SK-N-SH treated with all-trans-retinoic acid at 6 μM for 48 hours (cell line): ENCODE data around the gene DGCR2.

ENCODE experiments used
- ATAC-seq: fragments of 200-7000 bp; cut with Tn5 transposase; 3 replicates; pipeline ENCODE4 v1.9.1; 2020; ENCODE audit warnings: mild to moderate bottlenecking, moderate library complexity
- ARNTL ChIP-seq: fragments of 450-650 bp; formaldehyde crosslinking; IDR thresholded peaks from 2 replicates; pipeline ENCODE4 v1.5.0; 2020; ENCODE audit warnings: low read depth, mild to moderate bottlenecking, moderate library complexity, borderline replicate concordance
- BACH2 ChIP-seq: fragments of 250-450 bp; sonication (Bioruptor Pico); IDR thresholded peaks from 2 replicates; pipeline ENCODE4 v1.9.0; 2021; ENCODE audit warnings: mild to moderate bottlenecking, borderline replicate concordance
- CREB5 ChIP-seq: fragments of 250-450 bp; sonication (Bioruptor Pico); IDR thresholded peaks from 2 replicates; pipeline ENCODE4 v1.5.1; 2020; ENCODE audit warnings: low read depth, mild to moderate bottlenecking, moderate library complexity
- CSDC2 ChIP-seq: fragments of 250-450 bp; sonication (Bioruptor Pico); IDR thresholded peaks from 2 replicates; pipeline ENCODE4 v1.5.0; 2020; ENCODE audit warnings: mild to moderate bottlenecking, moderate library complexity
- CSRNP3 ChIP-seq: fragments of 250-450 bp; sonication (Bioruptor Pico); IDR thresholded peaks from 2 replicates; pipeline ENCODE4 v1.5.1; 2021; ENCODE audit warnings: mild to moderate bottlenecking, moderate library complexity
- ESRRG ChIP-seq: fragments of 250-450 bp; sonication (Bioruptor Pico); IDR thresholded peaks from 2 replicates; pipeline ENCODE4 v1.6.1; 2021; ENCODE audit warnings: mild to moderate bottlenecking
- ISL1 ChIP-seq: fragments of 250-450 bp; sonication (Bioruptor Pico); IDR thresholded peaks from 2 replicates; pipeline ENCODE4 v2.1.2; 2022; ENCODE audit warnings: mild to moderate bottlenecking, moderate library complexity
- OSR1 ChIP-seq: fragments of 250-450 bp; sonication (Bioruptor Pico); IDR thresholded peaks from 2 replicates; pipeline ENCODE4 v1.8.0; 2022; ENCODE audit warnings: moderate library complexity, mild to moderate bottlenecking, inconsistent platforms
- PATZ1 ChIP-seq: fragments of 250-450 bp; sonication (Bioruptor Pico); IDR thresholded peaks from 2 replicates; pipeline ENCODE4 v1.8.0; 2020; ENCODE audit warnings: mild to moderate bottlenecking, moderate library complexity, borderline replicate concordance
- POU6F1 ChIP-seq: fragments of 250-450 bp; sonication (Bioruptor Pico); IDR thresholded peaks from 2 replicates; pipeline ENCODE4 v1.8.0; 2021; ENCODE audit warnings: low read depth, mild to moderate bottlenecking, moderate library complexity, borderline replicate concordance
- PPARA ChIP-seq: fragments of 250-450 bp; sonication (Bioruptor Pico); IDR thresholded peaks from 2 replicates; pipeline ENCODE4 v1.5.0; 2020; ENCODE audit warnings: mild to moderate bottlenecking, borderline replicate concordance
- RARB ChIP-seq: fragments of 250-450 bp; sonication (Bioruptor Pico); IDR thresholded peaks from 2 replicates; pipeline ENCODE4 v1.8.0; 2021; ENCODE audit warnings: mild to moderate bottlenecking, moderate library complexity
- SNAI2 ChIP-seq: fragments of 250-450 bp; sonication (Bioruptor Pico); IDR thresholded peaks from 2 replicates; pipeline ENCODE4 v1.5.0; 2020; ENCODE audit warnings: mild to moderate bottlenecking, moderate library complexity
- TCF4 ChIP-seq: fragments of 250-450 bp; sonication (Bioruptor Pico); IDR thresholded peaks from 2 replicates; pipeline ENCODE4 v1.8.0; 2021; ENCODE audit warnings: mild to moderate bottlenecking, moderate library complexity, borderline replicate concordance
- TOX ChIP-seq: fragments of 250-450 bp; sonication (Bioruptor Pico); IDR thresholded peaks from 2 replicates; pipeline ENCODE4 v1.8.0; 2021; ENCODE audit warnings: mild to moderate bottlenecking, moderate library complexity, borderline replicate concordance
- TSHZ2 ChIP-seq: fragments of 250-450 bp; sonication (Bioruptor Pico); IDR thresholded peaks from 2 replicates; pipeline ENCODE4 v1.5.0; 2020; ENCODE audit warnings: mild to moderate bottlenecking, moderate library complexity
- ZC3H10 ChIP-seq: fragments of 250-450 bp; sonication (Bioruptor Pico); IDR thresholded peaks from 2 replicates; pipeline ENCODE4 v1.5.1; 2021; ENCODE audit warnings: mild to moderate bottlenecking, moderate library complexity
- ZFP3 ChIP-seq: fragments of 250-450 bp; sonication (Bioruptor Pico); IDR thresholded peaks from 2 replicates; pipeline ENCODE4 v1.5.0; 2020; ENCODE audit warnings: mild to moderate bottlenecking, moderate library complexity
- ZFP30 ChIP-seq: fragments of 450-650 bp; formaldehyde crosslinking; IDR thresholded peaks from 2 replicates; pipeline ENCODE4 v1.5.0; 2022; ENCODE audit warnings: mild to moderate bottlenecking, moderate library complexity
- ZNF565 ChIP-seq: fragments of 450-650 bp; formaldehyde crosslinking; conservative IDR thresholded peaks from 2 replicates; pipeline ENCODE4 v1.5.0; 2020; ENCODE audit warnings: low read depth, mild to moderate bottlenecking, moderate library complexity
- ZNF8 ChIP-seq: fragments of 450-650 bp; formaldehyde crosslinking; IDR thresholded peaks from 2 replicates; pipeline ENCODE4 v1.5.0; 2020; ENCODE audit warnings: mild to moderate bottlenecking, moderate library complexity

The DGCR2 gene

GRCh38 chr22:19004471-19004870 is 117.7 kb downstream of the DGCR2 start:
- TF ChIP-seq POU6F1 (CRISPR knock-in tag) (no peak), ISL1 (no peak), ZNF8 (CRISPR knock-in tag) (no peak), ARNTL (no peak), RARB (CRISPR knock-in tag) (no peak), TCF4 (CRISPR knock-in tag) (no peak), ZC3H10 (CRISPR knock-in tag) (no peak), SNAI2 (CRISPR knock-in tag) (no peak), CREB5 (CRISPR knock-in tag) (no peak), TSHZ2 (CRISPR knock-in tag) (no peak), BACH2 (CRISPR knock-in tag) (no peak)
- no peak for ATAC-seq

- TF ChIP-seq CSDC2 (no peak), BACH2 (CRISPR knock-in tag) (no peak), TSHZ2 (CRISPR knock-in tag) (no peak), OSR1 (CRISPR knock-in tag) (no peak), SNAI2 (CRISPR knock-in tag) (no peak), POU6F1 (CRISPR knock-in tag) (no peak), ESRRG (CRISPR knock-in tag) (no peak), PATZ1 (CRISPR knock-in tag) (no peak), ZNF565 (CRISPR knock-in tag) (no peak), ZC3H10 (CRISPR knock-in tag) (no peak), TOX (CRISPR knock-in tag) (no peak), ZFP30 (CRISPR knock-in tag) (no peak), CSRNP3 (no peak), ZFP3 (CRISPR knock-in tag) (no peak), PPARA (CRISPR knock-in tag) (no peak), CREB5 (CRISPR knock-in tag) (no peak)
- ATAC-seq: no peak
Measured at GRCh38 chr22:19003508-19003907, 118.7 kb downstream of the DGCR2 start.
